GM12878 (cell line): ENCODE measurements around the gene MTHFR. TPM values are rescaled to one million over a fixed set of nuclear protein-coding genes. Genes with fewer than 3 reads are reported as not detected.
A peak's percentile ranks its signal among the peaks of the same experiment; 100 is the strongest.

Experiments used
- CHD4 ChIP-seq: fragments of 200-600 bp; sonication (generic); IDR thresholded peaks from 2 replicates; pipeline ENCODE4 v1.6.1; 2016; ENCODE audit warnings: mild to moderate bottlenecking
- CREB1 ChIP-seq: IDR thresholded peaks from 2 replicates; pipeline ENCODE4 v1.6.1; 2012; ENCODE audit warnings: low read depth, mild to moderate bottlenecking, inconsistent platforms
- CUX1 ChIP-seq: IDR thresholded peaks from 2 replicates; pipeline ENCODE4 v1.6.1; 2012; ENCODE audit warnings: improper control_type of control experiment, low read depth, low read length; ENCODE audit not compliant: insufficient replicate concordance
- GABPA ChIP-seq: IDR thresholded peaks from 2 replicates; pipeline ENCODE4 v1.6.1; 2014; ENCODE audit warnings: antibody characterized with exemption, low read depth, mild to moderate bottlenecking, inconsistent platforms
- MYC ChIP-seq: IDR thresholded peaks from 2 replicates; pipeline ENCODE4 v1.6.1; 2011; ENCODE audit warnings: mild to moderate bottlenecking, low read length, moderate library complexity, inconsistent platforms; ENCODE audit not compliant: insufficient read depth, insufficient replicate concordance, insufficient read length, severe bottlenecking
- YY1 ChIP-seq: IDR thresholded peaks from 2 replicates; pipeline ENCODE4 v1.6.1; 2011; ENCODE audit warnings: low read depth, mild to moderate bottlenecking, low read length
- ZNF592 ChIP-seq: fragments of 450-650 bp; IDR thresholded peaks from 2 replicates; pipeline ENCODE4 v1.6.1; 2017; ENCODE audit warnings: mild to moderate bottlenecking, moderate library complexity
- polyA plus RNA-seq, 11 experiments: library from polyadenylated mRNA; depleted of rRNA in 4 of 11; unstranded in 6 of 11; stranded (reverse) in 5 of 11; fragments of >200 nt; fragmentation: Nextera tagmentation in 4 of 11; fragmentation: Illumina TruSeq in 1 of 11; extraction: Ambion mirVana in 4 of 11; extraction: Trizol in 1 of 11; gene quantifications; 1 replicate in 1 of 11; 2 replicates in 10 of 11; pipeline versions ENCODE4 v1.2.1 to v1.2.3, GENCODE V29; 2011 to 2016; ENCODE audit warnings: inconsistent platforms in 2 of 11, missing spikeins in 2 of 11, low read depth in 1 of 11
- total RNA-seq, 4 experiments: library from RNA; depleted of rRNA in 3 of 4; stranded (reverse); fragments of >200 nt in 3 of 4; fragmentation: Illumina TruSeq in 1 of 4; extraction: Trizol in 1 of 4; gene quantifications; 2 replicates each; pipeline versions ENCODE4 v1.2.1 to v1.2.3, GENCODE V29; 2013 to 2021
- TF ChIP-seq, protein P1 (sequence below): fragments of 450-650 bp; IDR thresholded peaks from 2 replicates; pipeline ENCODE4 v1.6.1; 2017; ENCODE audit warnings: mild to moderate bottlenecking
- TF ChIP-seq, protein P2 (sequence below): fragments of 450-650 bp; conservative IDR thresholded peaks from 2 replicates; pipeline ENCODE4 v1.6.1; 2017; ENCODE audit warnings: mild to moderate bottlenecking, moderate library complexity
- TF ChIP-seq, protein P3 (sequence below): fragments of 450-650 bp; formaldehyde crosslinking; IDR thresholded peaks from 2 replicates; pipeline ENCODE4 v1.4.0; 2022; ENCODE audit warnings: mild to moderate bottlenecking, moderate library complexity

MTHFR gene
- total and polyA plus RNA-seq, 10 of the 15 experiments (the other 5 are each of a cell fraction or from before 2014, with no cell fraction given) = 1.0 to 16.8 (median 9.4) TPM

- no peak for TF ChIP-seq ZNF592
- TF ChIP-seq, protein P1, sequence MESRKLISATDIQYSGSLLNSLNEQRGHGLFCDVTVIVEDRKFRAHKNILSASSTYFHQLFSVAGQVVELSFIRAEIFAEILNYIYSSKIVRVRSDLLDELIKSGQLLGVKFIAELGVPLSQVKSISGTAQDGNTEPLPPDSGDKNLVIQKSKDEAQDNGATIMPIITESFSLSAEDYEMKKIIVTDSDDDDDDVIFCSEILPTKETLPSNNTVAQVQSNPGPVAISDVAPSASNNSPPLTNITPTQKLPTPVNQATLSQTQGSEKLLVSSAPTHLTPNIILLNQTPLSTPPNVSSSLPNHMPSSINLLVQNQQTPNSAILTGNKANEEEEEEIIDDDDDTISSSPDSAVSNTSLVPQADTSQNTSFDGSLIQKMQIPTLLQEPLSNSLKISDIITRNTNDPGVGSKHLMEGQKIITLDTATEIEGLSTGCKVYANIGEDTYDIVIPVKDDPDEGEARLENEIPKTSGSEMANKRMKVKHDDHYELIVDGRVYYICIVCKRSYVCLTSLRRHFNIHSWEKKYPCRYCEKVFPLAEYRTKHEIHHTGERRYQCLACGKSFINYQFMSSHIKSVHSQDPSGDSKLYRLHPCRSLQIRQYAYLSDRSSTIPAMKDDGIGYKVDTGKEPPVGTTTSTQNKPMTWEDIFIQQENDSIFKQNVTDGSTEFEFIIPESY = no peak
- no peak for TF ChIP-seq CREB1
- no peak for TF ChIP-seq GABPA
- no peak for TF ChIP-seq MYC
- TF ChIP-seq, protein P2, sequence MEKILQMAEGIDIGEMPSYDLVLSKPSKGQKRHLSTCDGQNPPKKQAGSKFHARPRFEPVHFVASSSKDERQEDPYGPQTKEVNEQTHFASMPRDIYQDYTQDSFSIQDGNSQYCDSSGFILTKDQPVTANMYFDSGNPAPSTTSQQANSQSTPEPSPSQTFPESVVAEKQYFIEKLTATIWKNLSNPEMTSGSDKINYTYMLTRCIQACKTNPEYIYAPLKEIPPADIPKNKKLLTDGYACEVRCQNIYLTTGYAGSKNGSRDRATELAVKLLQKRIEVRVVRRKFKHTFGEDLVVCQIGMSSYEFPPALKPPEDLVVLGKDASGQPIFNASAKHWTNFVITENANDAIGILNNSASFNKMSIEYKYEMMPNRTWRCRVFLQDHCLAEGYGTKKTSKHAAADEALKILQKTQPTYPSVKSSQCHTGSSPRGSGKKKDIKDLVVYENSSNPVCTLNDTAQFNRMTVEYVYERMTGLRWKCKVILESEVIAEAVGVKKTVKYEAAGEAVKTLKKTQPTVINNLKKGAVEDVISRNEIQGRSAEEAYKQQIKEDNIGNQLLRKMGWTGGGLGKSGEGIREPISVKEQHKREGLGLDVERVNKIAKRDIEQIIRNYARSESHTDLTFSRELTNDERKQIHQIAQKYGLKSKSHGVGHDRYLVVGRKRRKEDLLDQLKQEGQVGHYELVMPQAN = peak; percentile 80
- no peak for TF ChIP-seq CHD4
- TF ChIP-seq YY1 = no peak
- TF ChIP-seq, protein P3, sequence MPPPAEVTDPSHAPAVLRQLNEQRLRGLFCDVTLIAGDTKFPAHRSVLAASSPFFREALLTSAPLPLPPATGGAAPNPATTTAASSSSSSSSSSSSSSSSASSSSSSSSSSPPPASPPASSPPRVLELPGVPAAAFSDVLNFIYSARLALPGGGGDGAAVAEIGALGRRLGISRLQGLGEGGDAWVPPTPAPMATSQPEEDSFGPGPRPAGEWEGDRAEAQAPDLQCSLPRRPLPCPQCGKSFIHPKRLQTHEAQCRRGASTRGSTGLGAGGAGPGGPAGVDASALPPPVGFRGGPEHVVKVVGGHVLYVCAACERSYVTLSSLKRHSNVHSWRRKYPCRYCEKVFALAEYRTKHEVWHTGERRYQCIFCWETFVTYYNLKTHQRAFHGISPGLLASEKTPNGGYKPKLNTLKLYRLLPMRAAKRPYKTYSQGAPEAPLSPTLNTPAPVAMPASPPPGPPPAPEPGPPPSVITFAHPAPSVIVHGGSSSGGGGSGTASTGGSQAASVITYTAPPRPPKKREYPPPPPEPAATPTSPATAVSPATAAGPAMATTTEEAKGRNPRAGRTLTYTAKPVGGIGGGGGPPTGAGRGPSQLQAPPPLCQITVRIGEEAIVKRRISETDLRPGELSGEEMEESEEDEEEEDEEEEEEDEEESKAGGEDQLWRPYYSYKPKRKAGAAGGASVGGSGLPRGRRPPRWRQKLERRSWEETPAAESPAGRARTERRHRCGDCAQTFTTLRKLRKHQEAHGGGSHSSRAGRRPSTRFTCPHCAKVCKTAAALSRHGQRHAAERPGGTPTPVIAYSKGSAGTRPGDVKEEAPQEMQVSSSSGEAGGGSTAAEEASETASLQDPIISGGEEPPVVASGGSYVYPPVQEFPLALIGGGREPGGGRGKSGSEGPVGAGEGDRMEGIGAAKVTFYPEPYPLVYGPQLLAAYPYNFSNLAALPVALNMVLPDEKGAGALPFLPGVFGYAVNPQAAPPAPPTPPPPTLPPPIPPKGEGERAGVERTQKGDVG (CRISPR knock-in tag) = no peak
- no peak for TF ChIP-seq CUX1
Measured at GRCh38 chr1:11802973-11803885, 2.5 kb downstream of the MTHFR start (continued).
